Measurements from ENCODE around the gene PACS2. TPM values are rescaled to one million over a fixed set of nuclear protein-coding genes. Genes with fewer than 3 reads are reported as not detected.
A peak's percentile ranks its signal among the peaks of the same experiment; 100 is the strongest.
"Not testable (repeated sequence)": the region's sequence is repeated elsewhere in the genome, so short reads cannot be mapped to it uniquely, and the experiment has no call there.

Gene PACS2
- total RNA-seq, 1 donor from 2014 or later, result 67.7 TPM

DNA sequence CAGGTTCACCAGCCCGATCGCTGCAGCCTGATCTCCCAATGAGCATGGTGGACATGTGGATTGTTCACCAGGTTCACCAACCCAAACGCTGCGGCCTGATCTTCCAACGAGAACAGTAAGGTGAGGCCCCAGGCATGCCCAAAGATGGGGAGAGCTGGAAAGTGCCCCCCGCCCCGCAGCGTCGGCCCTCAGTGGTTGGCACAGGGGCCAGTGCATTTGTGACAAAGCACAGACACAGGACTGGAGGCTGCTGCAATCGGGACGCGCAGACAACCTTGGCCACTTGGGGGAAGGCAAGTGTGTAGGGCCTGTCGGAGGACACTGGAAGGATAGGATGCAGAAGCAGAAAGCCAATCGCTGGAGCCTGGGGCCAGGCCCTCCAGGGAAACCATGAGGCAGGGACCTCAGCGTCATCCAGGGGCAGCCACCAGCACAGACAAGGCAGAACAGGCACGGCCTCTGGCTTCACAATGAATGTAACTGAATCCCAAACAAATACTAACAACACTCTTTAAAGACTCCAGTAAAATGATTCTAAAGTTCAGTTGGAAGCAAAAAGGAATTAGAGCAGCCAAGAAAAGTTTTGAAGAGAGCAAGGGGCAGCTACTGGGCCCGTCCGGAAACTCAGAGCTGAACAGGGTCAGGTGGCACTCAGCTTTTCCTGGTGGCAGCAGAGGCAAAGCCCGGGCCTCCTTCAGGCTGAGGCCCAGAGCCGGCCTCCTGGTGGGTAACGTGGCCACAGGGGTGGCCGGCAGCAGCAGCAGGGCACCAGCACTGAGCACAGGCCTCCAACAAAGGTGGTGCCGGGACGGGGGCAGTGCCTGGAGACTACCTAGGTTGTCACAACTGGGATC is 27.1 kb upstream of the PACS2 start:
- DNase-seq (ENCODE audit: low read depth), result no peak

DNA sequence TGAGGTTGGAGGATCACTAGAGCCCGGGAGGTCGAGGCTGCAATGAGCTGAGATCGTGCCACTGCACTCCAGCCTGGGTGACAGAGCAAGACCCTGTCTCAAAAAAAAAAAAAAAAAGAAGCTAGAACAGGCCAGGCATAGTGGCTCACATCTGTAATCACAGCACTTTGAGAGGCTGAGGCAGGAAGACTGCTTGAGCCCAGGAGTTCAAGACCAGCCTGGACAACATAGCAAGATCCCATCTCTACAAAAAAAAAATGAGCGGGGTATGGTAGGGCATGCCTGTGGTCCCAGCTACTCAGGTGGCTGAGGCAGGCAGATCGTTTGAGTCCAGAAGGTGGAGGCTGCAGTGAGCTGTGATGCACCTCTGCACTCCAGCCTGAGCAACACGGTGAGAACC is 25.6 kb upstream of the PACS2 start:
- DNase-seq (ENCODE audit: low read depth), result not testable (repeated sequence)

DNA sequence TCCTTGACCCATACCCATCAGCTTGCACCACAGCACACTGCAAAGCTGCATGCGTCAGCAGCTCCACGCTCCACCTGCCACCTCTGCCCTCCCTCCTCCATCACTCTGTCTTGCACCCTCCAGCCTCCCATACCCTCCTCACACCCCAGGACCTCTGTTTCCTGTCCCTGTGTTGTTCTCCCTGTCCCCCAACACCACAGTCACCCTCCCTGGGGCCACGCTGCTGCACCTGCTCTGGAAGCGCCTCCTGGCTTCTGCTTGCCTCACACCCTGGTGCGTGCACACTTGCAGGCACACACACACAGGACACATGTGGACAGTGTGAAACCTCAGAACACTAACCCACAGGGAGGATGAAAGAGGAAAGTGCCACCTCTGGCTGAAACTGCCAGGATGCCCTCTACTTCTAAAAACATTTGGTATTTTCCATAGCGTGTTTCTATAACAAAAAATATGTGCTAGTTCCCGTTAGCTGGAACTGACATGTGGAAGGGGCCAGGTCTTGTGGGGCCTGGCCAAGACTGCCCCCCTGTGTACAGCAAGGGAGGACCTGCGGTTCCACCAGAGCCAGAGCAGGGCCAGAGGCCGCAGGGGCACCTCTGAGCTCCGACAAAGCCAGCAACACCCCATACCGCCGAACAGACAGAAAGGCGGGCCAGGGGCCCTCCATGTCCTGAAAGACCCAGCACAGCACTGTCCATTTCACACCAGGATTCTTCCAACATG is 23.8 kb upstream of the PACS2 start:
- DNase-seq (ENCODE audit: low read depth), result peak; percentile 38

DNA sequence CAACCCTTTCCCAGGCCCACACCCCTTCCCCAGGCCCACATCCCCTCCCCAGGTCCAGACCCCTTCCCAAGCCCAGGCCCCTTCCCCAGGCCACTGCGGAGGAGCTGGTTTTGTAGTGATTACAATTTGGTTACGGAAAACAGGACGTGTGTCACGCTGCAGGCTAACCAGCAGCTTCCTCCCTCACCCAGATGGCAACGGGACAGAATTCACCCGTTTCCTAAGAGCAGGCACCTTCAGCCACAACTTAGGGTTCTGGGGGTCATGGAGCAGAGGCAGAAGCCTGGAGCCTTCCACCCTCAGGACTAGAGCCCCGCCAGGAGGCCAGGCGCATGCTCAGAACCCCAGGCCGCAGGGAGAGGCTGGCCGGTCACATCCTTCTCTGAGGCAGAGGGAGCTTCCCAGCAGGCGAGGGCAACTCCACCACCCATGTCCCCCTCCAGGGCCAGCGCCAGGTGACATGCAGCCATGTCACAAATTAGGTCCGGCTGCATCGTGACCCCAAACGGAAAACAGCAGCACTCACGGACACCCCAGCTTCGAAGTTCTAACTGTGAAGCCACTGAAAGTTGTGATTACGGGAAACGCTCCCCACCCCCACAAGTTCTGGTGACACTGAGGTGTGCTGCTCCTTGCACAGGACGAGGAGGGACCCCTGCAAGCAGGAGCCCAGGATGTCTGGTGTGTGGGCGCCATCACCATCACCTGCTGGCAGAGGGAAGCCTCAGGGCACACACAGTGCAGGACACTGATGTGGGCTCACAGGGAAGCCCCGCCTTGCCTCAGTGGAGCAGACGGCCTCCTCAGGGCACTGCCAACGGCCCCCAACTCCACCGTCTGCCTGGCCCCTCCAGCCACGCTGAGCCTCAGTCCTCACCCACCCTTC is 21.5 kb upstream of the PACS2 start:
- no peak for DNase-seq (ENCODE audit: low read depth)

DNA sequence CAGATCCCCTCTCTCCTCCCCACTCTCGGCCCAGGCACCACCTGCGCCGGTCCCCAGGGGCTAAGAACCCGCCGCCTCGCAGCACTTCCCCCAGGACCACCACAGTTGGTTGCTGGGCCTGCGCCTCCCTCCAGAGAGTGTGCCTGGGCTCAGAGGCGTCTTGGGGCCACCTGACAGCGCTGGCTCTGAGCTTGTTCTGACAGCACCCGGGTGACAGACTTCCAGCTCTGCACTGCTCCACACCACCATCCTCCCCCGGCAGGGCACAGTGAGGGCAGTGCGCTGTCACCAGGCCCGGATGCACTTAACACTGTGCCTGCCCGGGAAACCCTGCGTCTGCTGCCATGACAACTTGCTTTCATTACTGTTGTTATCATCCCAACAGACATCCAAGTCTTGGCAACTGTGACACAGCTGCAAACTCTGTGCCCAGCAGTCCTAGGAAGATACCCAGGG is 20.4 kb upstream of the PACS2 start:
- DNase-seq (ENCODE audit: low read depth), result no peak

GRCh38 chr14:105297311-105297710 is 17.2 kb upstream of the PACS2 start:
- not testable (repeated sequence) for DNase-seq (ENCODE audit: low read depth)

GRCh38 chr14:105299654-105300541 is 14.7 kb upstream of the PACS2 start:
- no peak for DNase-seq (ENCODE audit: low read depth)

- DNase-seq (ENCODE audit: low read depth), result peak; percentile 67
These were observed 13.9 kb upstream of the PACS2 start, which contains the start of gene BRF1 for GRCh38 chr14:105300542-105301102. BRF1 (minus strand) TSS chr14:105301001; CDS start chr14:105300629, 372 bp downstream.

DNA sequence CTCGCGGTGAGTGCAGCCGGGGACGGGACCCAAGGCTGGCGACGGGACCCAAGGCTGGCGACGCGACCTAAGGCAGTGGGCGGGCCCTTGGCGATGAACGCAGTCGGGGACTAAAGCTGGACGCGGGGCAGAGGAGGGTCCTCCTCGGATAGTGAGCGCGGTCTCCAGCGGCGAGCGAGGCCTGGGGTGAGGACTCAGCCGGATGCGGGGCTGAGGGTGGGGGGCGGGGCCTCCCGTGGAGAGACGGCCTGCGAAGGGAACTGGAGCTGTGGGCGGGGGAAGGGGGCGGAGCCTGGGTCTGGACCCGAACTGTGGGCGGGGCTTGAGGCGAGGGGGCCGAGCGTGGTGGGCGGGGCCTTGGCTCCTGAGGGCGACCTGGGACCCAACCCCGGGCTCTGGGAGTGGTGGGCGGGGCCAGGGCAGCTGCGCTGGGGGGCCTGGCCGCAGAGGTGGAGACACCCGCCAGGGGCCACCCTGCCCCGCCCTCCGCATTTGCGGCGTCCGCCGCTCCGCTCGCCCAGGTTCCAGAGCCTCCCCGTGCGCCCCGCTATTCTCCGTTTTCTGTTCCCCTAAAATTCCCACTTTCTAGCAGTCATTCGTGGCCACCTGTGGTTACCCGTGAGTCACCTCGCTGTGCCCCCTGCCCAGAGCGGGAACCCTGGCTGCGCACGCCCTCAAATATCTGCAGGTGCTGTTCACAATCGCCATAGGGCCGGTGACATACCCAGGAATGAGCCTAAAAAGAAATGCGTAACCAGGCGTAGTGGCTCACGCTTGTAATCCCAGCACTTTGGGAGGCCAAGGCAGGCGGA is 13.2 kb upstream of the PACS2 start:
- DNase-seq (ENCODE audit: low read depth), result peak; percentile 83

DNA sequence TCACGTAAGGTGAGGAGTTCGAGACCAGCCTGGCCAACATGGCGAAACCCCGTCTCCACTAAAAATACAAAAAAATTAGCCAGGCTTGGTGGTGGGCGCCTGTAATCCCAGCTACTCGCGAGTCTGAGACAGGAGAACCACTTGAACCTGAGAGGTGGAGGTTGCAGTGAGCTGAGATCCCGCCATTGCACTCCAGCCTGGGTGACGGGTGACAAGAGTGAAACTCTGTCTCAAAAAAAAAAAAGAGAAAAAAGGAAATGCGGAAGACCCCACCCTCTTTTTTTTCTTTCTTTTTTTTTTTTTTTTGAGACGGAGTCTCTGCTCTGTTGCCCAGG is 12.7 kb upstream of the PACS2 start:
- not testable (repeated sequence) for DNase-seq (ENCODE audit: low read depth)

GRCh38 chr14:105303949-105304348 is 10.6 kb upstream of the PACS2 start:
- no peak for DNase-seq (ENCODE audit: low read depth)

GRCh38 chr14:105304565-105304964 is 10.0 kb upstream of the PACS2 start:
- DNase-seq (ENCODE audit: low read depth), result no peak

DNA sequence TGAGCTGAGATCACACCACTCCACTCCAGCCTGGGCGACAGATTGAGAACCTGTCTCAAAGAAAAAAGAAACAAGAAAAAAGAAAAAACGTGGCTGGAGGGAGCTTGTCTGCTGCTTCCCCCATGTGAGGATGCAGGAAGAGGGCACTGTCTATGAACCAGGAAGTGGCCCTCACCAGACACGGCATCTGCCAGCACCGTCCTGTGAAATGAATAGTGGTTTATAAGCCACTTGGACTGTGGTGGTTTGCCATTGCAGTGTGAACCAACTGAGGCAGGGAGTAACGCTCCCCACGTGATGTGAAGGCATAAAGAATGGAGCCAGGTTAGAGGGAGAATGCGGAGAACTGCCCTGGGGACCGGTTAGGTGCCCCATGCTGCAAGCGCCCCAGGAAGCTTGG is 9.2 kb upstream of the PACS2 start:
- no peak for DNase-seq (ENCODE audit: low read depth)

DNA sequence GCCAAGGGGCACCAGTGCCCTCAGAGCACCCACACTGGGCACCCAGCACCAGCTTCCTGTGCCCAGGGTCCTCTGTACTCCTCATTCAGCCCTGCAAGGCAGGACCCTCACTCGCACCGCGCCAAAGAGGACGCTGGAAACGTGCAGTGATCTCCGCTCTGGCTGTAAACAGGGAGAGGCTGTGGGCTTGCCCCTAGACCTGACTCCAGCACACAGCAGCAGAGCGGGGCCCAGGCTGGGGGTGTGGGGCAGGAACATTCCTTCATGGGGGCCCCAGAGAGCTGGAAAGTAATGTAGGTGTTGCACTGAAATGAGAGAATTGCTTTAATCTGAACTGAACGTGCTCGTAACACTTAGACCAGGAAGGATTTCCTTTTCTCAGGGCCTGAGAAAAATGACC is 8.8 kb upstream of the PACS2 start:
- DNase-seq (ENCODE audit: low read depth), result no peak

DNA sequence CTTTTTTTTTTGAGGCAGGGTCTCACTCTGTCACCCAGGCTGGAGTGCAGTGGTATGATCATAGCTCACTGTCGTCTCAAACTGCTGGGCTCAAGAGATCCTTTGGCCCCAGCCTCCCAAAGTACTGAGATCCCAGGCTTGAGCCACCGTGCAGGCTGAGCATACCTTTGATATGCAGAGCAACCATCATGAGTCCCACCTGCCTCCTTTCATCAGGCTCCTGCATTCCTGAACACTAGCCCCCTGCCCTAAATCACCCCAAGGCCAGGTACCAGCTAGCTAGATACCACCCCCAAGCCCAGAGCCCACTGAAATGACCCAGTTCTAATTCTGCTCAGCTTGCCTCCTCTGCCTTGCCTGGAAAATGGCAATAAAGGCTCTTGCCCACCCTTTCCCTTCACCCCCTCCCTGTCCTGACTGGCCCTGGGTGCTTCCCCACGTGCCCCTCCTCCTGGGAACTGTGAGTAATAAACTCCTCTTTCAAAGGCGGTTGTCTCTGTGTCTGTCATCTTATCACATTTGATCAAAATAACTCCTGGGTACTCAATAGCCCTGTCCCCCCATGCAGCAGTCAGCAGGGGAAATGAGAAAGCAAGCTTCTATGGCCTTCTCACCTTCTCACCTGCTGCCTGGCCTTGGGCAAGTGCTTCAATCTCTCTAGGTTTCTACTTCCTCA is 7.4 kb upstream of the PACS2 start:
- no peak for DNase-seq (ENCODE audit: low read depth)

GRCh38 chr14:105309371-105309770 is 5.2 kb upstream of the PACS2 start:
- no peak for DNase-seq (ENCODE audit: low read depth)

- DNase-seq (ENCODE audit: low read depth), result no peak
These were observed 2.7 kb upstream of the PACS2 start for GRCh38 chr14:105311838-105312237.

DNA sequence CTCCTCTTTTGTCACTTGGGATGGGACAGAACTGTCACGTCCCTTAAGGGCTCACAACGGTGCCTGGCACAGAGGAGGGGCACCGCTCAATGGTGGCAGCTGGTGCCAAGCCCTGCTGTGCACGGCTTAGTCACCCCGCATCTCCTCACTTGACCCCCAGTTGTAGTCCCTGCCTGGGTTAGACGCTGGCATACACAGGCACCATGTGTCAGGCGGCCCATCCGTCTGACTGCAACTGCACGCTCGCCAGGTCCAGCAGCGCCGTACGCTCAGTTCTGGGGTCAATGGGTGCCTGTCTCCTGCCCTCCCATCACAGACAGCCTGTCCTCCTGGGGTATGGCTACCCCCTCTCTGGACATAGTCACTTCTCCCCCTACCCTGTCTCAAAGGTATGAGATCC is 1.6 kb upstream of the PACS2 start:
- no peak for DNase-seq (ENCODE audit: low read depth)

Data from renal cortical epithelial cell (primary cell).